ENCODE measurements around the gene HIC1. TPM values are rescaled to one million over a fixed set of nuclear protein-coding genes. Genes with fewer than 3 reads are reported as not detected.

HIC1 gene
- total RNA-seq, 1 donor from 2014 or later = 97.9 TPM

DNA sequence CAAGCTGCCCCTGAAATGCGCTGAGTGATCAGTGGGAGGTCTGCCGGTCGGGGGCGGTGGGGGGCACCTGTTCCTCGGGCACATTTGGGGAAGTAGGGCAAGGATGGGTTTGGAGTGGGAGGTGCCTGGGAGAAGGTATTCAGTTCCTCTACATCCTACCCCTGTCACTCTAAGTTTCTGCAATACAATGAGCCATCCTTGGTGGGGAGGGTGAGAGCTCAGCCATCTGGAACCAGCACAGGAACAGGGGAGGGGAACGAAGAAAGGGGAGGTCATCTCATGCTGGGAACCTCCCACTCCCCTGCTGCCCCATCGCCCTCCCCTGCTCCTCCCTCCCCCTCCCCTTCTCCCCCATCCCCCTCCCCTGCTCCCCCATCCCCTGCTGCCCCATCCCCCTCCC, 20.7 kb upstream of the HIC1 start:
- no peak for TF ChIP-seq CTCF (IDR thresholded peaks at IDR 0.05; ENCODE audit: unreplicated experiment)
- Mint-ChIP-seq H3K9me3 (no peaks in the 10 kb centered on the region), H3K4me3 (no peak overlapping the region), H3K27me3 (ENCODE audit: low read depth) (no peaks in the 10 kb centered on the region), H3K4me1 (peaks cover 10% of the 10 kb centered on the region), H3K36me3 (peaks cover 17% of the 10 kb centered on the region), H3K27ac (no peak overlapping the region)
- DNase-seq (ENCODE audit: low spot score in 2 of 2, unreplicated experiment in 2 of 2) = no peak

DNA sequence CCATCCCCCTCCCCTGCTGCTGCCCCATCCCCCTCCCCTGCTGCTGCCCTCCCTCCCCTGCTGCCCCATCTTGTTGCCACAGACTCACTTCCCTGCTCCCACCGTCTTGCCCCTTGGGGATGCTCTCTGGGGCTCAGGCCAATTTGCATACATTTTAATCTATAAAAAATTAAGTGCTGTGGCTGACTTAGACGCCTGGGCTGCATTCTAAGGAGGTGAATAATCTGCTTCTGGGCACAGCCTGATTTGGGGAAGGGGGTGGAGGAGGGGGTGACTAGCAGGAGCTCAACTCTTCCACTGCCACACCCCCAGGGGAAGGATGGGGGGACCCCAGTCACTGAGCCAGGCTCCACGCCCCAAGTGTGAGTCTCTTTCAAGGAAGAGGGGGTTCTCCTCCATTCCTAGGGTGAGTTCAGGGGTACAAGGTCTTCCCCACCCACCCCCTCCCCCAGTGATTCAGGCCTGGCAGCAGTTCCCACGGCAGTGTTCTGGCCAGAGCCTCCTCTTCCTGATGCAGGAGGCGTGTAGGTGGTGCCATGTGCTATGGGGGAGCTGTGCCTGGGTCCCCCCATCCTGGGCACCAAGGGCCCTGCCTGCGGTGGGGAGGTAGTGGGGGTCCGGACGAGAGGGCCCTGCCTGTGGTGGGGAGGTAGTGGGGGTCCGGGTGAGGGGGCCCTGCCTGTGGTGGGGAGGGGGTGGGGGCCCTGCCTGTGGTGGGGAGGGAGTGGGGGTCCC, 19.9 kb upstream of the HIC1 start:
- Mint-ChIP-seq H3K4me3 (no peak overlapping the region), H3K4me1 (peaks cover 10% of the 10 kb centered on the region), H3K27ac (no peak overlapping the region), H3K36me3 (peaks cover 17% of the 10 kb centered on the region), H3K9me3 (no peaks in the 10 kb centered on the region), H3K27me3 (ENCODE audit: low read depth) (no peaks in the 10 kb centered on the region)
- no peak for TF ChIP-seq CTCF (IDR thresholded peaks at IDR 0.05; ENCODE audit: unreplicated experiment)
- DNase-seq (ENCODE audit: low spot score in 2 of 2, unreplicated experiment in 2 of 2) = no peak

GRCh38 chr17:2035541-2036488, 19.1 kb upstream of the HIC1 start:
- no peak overlapping the region for H3K4me3 Mint-ChIP-seq
- H3K27me3 Mint-ChIP-seq (ENCODE audit: low read depth) = no peaks in the 10 kb centered on the region
- no peak for TF ChIP-seq CTCF (IDR thresholded peaks at IDR 0.05; ENCODE audit: unreplicated experiment)
- DNase-seq (ENCODE audit: low spot score in 2 of 2, unreplicated experiment in 2 of 2) = no peak
- peaks cover 8% of the 10 kb centered on the region for H3K4me1 Mint-ChIP-seq
- H3K9me3 Mint-ChIP-seq = no peaks in the 10 kb centered on the region
- H3K27ac Mint-ChIP-seq = no peak overlapping the region
- peaks cover 17% of the 10 kb centered on the region for H3K36me3 Mint-ChIP-seq

- Mint-ChIP-seq H3K27ac (no peak overlapping the region), H3K27me3 (ENCODE audit: low read depth) (no peaks in the 10 kb centered on the region), H3K4me1 (peaks cover 8% of the 10 kb centered on the region), H3K9me3 (no peaks in the 10 kb centered on the region), H3K4me3 (no peak overlapping the region), H3K36me3 (peaks cover 17% of the 10 kb centered on the region)
- no peak for TF ChIP-seq CTCF (IDR thresholded peaks at IDR 0.05; ENCODE audit: unreplicated experiment)
- DNase-seq (ENCODE audit: low spot score in 2 of 2, unreplicated experiment in 2 of 2) = no peak
These were observed 17.7 kb upstream of the HIC1 start for GRCh38 chr17:2037155-2037554.

GRCh38 chr17:2040219-2040827, 14.6 kb upstream of the HIC1 start:
- no peak for DNase-seq (ENCODE audit: low spot score in 2 of 2, unreplicated experiment in 2 of 2)
- peaks cover 18% of the 10 kb centered on the region for H3K4me1 Mint-ChIP-seq
- peak overlapping the region; percentile 89 for H3K4me3 Mint-ChIP-seq
- H3K36me3 Mint-ChIP-seq = peaks cover 17% of the 10 kb centered on the region
- peak overlapping the region; percentile 78 for H3K27ac Mint-ChIP-seq
- H3K9me3 Mint-ChIP-seq = no peaks in the 10 kb centered on the region
- no peak for TF ChIP-seq CTCF (IDR thresholded peaks at IDR 0.05; ENCODE audit: unreplicated experiment)
- H3K27me3 Mint-ChIP-seq (ENCODE audit: low read depth) = no peaks in the 10 kb centered on the region
